ENCODE results near the gene CEP76.

The CEP76 gene

DNA sequence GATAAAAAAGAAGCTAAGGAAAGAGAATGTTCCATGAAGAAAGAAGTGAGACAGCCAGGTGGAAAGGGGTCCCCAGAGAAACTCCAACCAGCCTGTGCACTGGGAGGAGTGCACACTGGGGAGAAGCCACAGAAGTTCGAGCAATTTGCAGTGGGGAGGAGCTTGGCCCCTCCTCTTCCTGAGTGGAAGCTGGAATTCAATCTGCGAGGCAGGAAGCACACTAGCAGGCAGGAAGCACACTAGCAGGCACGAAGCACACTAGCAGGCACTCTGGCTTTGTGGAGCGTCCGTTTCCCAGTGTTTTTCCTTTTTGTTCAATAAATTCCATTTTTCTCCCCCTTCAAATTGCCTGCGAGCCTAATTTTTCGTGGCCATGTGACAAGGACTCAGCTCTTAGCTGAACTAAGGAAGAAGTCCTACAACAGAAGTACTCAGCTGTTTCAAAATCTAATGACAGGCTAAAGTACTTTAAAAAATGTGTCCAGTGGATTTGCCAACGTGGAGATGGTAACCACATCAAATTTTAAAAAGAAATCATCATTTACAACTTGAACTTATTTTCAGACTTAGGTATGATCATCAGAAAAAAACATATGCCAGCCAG, 23.2 kb downstream of the CEP76 start:
- H3K4me1 Mint-ChIP-seq, result no peaks in the 10 kb centered on the region
- H3K27ac Mint-ChIP-seq, result no peak overlapping the region
- no peak overlapping the region for H3K4me3 Mint-ChIP-seq
- H3K9me3 Mint-ChIP-seq, result no peaks in the 10 kb centered on the region
- H3K36me3 Mint-ChIP-seq, result peaks cover 8 to 20% of the 10 kb centered on the region in 2 donors
- no peak for ATAC-seq (replicated peaks)
- no peak for DNase-seq
- H3K27me3 Mint-ChIP-seq, result no peaks in the 10 kb centered on the region

DNA sequence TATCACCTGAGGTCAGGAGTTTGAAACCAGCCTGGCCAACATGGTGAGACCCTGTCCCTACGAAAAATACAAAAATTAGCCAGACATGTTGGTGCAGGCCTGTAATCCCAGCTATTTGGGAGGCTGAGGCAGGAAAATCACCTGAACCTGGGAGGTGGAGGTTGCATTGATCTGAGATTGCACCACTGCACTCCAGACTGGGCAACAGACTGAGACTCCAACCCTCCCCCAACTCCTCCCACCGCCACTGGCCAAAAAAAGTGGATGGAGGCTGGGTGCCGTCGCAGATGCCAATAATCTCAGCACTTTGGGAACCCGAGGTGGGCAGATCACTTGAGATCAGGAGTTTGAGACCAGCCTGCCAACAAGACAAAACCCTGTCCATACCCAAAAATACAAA, 34.5 kb downstream of the CEP76 start:
- no peak for ATAC-seq (replicated peaks)
- no peak overlapping the region for H3K4me3 Mint-ChIP-seq

DNA sequence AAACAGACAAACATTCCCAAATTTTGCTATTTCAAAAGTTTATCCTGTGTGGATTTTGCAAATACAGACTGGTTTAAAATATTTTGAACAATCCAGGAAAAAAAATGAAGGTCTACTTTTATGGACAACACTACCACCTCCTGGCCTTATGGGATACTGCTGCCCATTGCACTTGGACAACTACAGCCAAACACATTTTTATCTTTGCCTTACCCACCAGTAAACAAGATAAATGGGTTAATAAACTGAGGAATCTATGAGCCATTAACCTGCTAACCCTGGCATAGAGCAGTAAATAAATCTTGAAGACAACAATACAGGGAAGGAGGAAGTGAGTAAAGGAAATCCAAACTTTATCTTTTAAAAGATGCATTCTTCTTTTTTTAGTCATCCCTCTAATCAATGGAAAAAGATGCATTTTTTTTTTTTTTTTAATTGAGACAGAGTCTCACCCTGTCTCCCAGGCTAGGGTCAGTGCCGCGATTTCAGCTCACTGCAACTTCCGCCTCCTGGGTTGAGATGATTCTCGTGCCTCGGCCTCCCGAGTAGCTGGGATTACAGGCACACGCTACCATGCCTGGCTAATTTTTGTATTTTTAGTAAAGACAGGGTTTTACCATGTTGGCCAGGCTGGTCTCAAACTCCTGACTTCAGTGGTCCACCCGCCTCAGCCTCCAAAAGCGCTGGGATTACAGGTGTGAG, 42.5 kb downstream of the CEP76 start:
- ATAC-seq (replicated peaks), result no peak
- Mint-ChIP-seq H3K4me3 (no peak overlapping the region), H3K27me3 (peaks cover 13 to 25% of the 10 kb centered on the region in 2 donors), H3K27ac (no peak overlapping the region), H3K9me3 (no peaks in the 10 kb centered on the region), H3K4me1 (peaks cover 9 to 15% of the 10 kb centered on the region in 2 donors), H3K36me3 (no peaks in the 10 kb centered on the region)
- no peak for DNase-seq

More for the DNA sequence above, 34.5 kb downstream of the CEP76 start:
- no peaks in the 10 kb centered on the region for H3K9me3 Mint-ChIP-seq
- no peak for DNase-seq
- H3K27ac Mint-ChIP-seq, result no peak overlapping the region
- H3K4me1 Mint-ChIP-seq, result no peaks in the 10 kb centered on the region
- H3K27me3 Mint-ChIP-seq, result no peaks in the 10 kb centered on the region
- peaks cover 5% of the 10 kb centered on the region in 2 donors for H3K36me3 Mint-ChIP-seq

DNA sequence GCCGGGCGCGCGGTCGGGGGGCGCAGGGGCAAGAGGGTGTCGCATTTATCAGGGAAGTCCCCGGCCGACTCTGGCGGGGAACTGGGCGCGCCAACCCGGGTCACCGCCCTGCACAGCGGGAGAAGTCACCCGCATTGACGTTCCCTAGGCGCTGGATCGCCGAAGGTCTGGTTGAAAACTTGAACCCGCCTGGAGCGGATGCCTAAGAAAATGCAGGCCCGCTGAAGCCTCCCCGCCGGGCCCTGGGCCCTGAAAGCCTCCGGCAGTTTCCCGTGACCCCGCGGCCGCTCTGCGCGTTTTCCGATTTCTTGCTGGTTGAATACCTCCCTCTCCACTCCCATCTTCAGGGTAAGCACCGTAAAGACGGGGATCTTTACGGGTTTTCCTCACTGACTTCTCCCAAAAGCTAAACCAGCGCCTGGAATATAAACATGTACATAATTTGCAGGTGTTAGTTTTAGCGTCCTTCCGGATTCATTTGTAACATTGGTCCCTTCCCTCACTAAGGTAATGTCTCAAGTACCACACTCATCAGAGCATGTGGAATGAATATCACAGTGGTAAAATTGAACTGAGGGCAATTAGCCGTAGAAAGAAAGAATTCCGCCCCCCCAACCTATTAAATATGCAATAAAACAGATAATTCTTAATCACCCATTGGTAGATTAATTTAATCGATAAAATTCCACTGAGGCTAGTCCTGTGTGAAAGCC, 43.9 kb downstream of the CEP76 start:
- Mint-ChIP-seq H3K36me3 (no peaks in the 10 kb centered on the region), H3K9me3 (no peaks in the 10 kb centered on the region), H3K4me1 (peaks cover 9 to 15% of the 10 kb centered on the region in 2 donors), H3K27ac (peak overlapping the region; percentile 82), H3K27me3 (peaks cover 21 to 32% of the 10 kb centered on the region in 2 donors), H3K4me3 (peak overlapping the region; percentile 82 to 87)
- DNase-seq, result peak; percentile 25
- peak; percentile 45 to 51 for ATAC-seq (replicated peaks)

DNA sequence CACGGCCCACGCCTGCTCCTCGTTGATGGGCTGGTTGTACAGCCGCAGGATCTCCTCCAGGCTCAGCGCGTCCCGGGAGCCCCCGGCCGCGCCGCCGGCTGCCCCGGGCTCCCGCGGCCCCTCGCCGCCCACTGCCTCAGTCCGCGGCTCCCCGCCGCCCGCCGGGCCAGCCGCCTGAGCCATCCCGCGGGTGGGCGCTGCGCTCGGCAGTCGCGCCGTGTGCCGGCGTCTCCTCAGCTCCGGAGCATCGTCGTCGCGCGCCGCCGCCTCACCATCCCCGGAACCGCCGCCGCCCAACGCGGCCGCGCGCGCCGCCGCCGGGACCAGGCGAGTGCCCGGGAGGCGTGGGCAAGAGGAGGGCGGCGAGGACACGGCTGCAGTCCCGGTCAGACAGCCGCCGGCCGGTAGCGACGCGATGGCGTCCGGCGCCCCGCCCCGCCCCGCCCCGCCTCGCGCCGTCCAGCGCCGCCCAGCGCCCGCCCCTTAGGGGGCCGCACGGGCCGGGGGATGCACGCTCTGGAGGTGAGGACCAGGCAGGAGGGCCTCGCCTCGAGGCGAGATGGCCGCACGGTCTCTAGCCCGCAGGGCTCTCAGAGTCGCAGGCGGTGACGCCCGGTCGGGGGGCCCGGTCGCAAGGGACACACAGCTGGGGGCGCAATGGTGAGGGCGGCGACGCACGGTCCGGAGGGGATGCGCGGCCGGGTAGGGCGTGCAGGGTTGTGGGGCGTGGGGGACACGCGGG, 44.7 kb downstream of the CEP76 start, which contains the start of gene SPIRE1:
Gene SPIRE1 (minus strand): TSS at position 424 of the 742 bp plus-strand sequence. CDS start 241 bp downstream, at position 183.
- ATAC-seq (replicated peaks), result peak; percentile 79 to 80

DNA sequence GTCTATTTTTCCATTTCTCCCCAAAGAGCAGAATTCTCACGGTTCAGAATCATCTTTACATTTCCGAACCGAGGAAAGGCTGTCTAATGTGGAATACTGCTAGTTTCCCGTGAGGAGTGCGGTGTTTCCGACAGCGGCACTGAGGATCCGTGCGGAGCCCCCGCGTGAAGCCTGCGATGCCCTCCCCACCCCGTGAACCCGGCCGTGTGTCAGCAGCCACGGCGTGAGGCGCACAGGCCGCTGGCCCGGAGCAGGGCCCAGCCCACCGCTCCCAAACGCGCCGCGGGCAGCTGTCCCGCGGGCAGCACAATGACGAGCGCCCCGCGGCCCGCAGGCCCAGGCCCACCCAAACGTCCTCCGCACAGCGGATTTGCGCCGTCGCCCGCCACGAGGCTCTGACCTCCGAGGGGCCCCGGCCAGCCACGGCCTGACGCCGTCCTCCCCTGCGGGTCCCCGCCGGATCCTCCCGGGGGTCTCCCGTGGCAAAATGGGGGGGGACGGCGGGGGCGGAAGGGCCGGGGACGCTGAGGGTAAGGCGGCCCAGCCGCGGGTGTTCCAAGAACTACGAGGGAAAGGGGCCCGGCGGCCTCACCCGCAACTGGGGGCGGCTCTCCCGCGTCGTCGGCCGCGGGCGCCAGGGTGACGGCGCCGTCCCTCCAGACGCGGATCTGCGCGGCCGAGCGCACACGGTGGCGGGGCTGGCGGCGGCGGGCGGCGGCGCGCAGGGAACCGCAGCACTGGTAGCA, 45.4 kb downstream of the CEP76 start:
- Mint-ChIP-seq H3K4me3 (peak overlapping the region; percentile 57 to 72), H3K36me3 (no peaks in the 10 kb centered on the region), H3K27me3 (peaks cover 28 to 46% of the 10 kb centered on the region in 2 donors), H3K27ac (no peak overlapping the region), H3K9me3 (no peaks in the 10 kb centered on the region), H3K4me1 (peaks cover 11 to 15% of the 10 kb centered on the region in 2 donors)
- DNase-seq (no peak), ATAC-seq (replicated peaks) (peak; percentile 65)

More for the DNA sequence above, 44.7 kb downstream of the CEP76 start, which contains the start of gene SPIRE1:
- H3K4me1 Mint-ChIP-seq, result peaks cover 11 to 15% of the 10 kb centered on the region in 2 donors
- peak within 1 kb of the TSS; percentile 82 to 87 for H3K4me3 Mint-ChIP-seq
- H3K9me3 Mint-ChIP-seq, result no peaks in the 10 kb centered on the region
- H3K27me3 Mint-ChIP-seq, result peaks cover 28 to 39% of the 10 kb centered on the region in 2 donors
- no peaks in the 10 kb centered on the region for H3K36me3 Mint-ChIP-seq
- peak within 1 kb of the TSS; percentile 82 for H3K27ac Mint-ChIP-seq
- peak; percentile 27 for DNase-seq

DNA sequence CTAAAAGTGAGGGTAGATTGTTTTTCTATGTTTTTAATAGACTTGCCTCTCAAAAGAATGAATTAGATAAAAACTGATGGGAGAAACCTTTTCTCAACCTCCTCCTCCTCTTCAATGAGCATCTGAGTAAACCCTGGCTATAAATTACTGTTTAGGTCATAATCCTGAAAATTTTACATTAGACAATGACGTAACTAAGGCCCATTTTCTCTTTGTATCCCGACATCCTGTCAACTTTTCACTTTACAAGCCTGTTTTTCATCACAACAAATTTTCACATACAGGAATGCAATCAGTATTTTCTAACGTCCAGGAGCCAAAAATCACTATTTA, 46.0 kb downstream of the CEP76 start:
- ATAC-seq (replicated peaks), result no peak
- Mint-ChIP-seq H3K36me3 (no peaks in the 10 kb centered on the region), H3K27ac (no peak overlapping the region), H3K9me3 (no peaks in the 10 kb centered on the region), H3K4me3 (peak overlapping the region; percentile 57 to 72), H3K27me3 (peaks cover 30 to 52% of the 10 kb centered on the region in 2 donors), H3K4me1 (peaks cover 11 to 15% of the 10 kb centered on the region in 2 donors)
- DNase-seq, result no peak

DNA sequence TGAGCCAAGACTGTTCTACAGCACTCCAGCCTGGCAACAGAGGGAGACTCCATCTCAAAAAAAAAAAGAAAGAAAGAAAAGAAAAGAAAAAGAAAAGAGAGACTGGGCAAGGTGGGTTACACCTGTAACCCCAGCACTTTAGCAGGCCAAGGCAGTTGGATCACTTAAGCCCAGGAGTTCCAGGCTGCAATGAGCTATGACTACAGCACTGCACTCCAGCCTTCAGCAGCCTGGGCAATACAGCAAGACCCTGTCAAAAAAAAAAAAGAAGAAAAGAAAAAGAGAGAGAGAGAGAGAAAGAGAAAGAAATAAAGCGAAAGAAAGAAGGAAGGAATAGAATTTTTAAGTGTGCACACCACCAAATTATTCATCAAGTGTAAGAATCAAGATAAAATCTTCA, 47.6 kb downstream of the CEP76 start:
- Mint-ChIP-seq H3K27me3 (peaks cover 32 to 54% of the 10 kb centered on the region in 2 donors), H3K4me3 (no peak overlapping the region), H3K36me3 (no peaks in the 10 kb centered on the region), H3K9me3 (no peaks in the 10 kb centered on the region), H3K27ac (no peak overlapping the region), H3K4me1 (peaks cover 10 to 15% of the 10 kb centered on the region in 2 donors)
- ATAC-seq (replicated peaks) (no peak), DNase-seq (no peak)

DNA sequence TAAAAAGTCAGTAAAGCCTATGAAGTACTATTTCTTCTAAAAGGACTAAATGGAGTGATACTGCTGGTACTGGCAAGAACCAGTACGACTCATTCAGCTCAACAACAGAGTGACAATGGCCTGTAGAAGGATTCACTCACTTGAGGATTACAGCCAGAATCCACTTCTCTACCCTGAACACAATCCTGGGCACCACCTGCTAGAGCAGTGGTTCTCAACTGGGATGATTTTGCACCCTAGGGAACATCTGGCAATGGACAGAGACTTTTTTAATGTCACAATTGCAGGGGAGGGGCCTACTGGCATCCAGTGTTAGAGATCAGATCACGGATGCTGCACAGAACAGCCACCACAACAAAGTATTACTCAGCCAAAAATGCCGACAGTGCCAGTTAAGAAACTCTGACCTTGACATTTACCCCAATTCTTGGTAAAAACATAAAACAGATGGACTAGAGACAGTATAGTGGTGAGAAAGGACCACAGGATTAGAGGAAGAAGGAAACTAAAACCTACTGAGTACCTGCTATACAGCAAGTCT, 49.6 kb downstream of the CEP76 start:
- peaks cover 32 to 47% of the 10 kb centered on the region in 2 donors for H3K27me3 Mint-ChIP-seq
- DNase-seq (no peak), ATAC-seq (replicated peaks) (no peak)
- H3K27ac Mint-ChIP-seq, result no peak overlapping the region
- peaks cover 6 to 7% of the 10 kb centered on the region in 2 donors for H3K4me1 Mint-ChIP-seq
- H3K4me3 Mint-ChIP-seq, result no peak overlapping the region
- H3K9me3 Mint-ChIP-seq, result no peaks in the 10 kb centered on the region
- no peaks in the 10 kb centered on the region for H3K36me3 Mint-ChIP-seq

DNA sequence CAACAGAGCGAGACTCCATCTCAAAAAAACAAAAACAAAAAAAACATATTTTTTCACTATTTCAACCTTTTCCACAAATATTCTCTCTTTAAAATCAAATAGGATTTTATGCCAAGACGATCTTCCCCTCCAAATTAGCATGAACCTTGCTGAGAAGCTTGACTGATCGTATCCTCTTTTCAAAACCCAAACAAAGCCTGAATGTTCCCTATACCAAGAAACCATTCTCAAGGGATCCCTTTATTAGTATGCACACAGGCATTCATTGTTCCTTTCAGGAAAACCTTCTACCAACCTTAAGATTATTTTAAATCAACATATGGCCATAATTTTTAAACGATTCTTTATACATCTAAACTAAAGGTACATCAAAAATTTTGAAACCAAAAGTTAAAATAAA, 50.9 kb downstream of the CEP76 start:
- DNase-seq, result no peak
- Mint-ChIP-seq H3K4me3 (no peak overlapping the region), H3K27ac (no peak overlapping the region), H3K4me1 (peaks cover 3 to 4% of the 10 kb centered on the region in 2 donors), H3K36me3 (no peaks in the 10 kb centered on the region), H3K9me3 (no peaks in the 10 kb centered on the region), H3K27me3 (peaks cover 30 to 43% of the 10 kb centered on the region in 2 donors)
- no peak for ATAC-seq (replicated peaks)

DNA sequence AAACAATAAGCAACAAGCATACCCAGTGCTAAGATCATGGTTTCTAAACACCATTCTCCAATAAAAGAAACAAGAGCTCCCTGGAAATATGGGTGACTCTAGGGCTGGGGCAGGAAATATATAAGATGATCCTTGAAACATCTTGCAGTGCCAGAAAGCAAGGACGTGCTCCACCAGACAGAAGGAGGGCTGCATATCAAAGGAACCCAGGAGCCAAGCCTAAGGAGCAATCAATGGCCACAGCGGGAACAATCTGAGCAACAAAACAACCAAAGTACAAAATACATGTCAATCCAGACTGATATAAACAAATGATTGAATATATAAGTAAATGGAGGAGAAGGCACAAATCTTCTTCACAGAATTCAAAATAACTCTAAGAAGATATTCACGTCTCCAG, 54.8 kb downstream of the CEP76 start:
- Mint-ChIP-seq H3K27ac (no peak overlapping the region), H3K36me3 (no peaks in the 10 kb centered on the region), H3K4me1 (peaks cover 0 to 2% of the 10 kb centered on the region in 2 donors), H3K4me3 (no peak overlapping the region), H3K27me3 (peaks cover 4 to 19% of the 10 kb centered on the region in 2 donors), H3K9me3 (no peaks in the 10 kb centered on the region)
- DNase-seq (no peak), ATAC-seq (replicated peaks) (no peak)

DNA sequence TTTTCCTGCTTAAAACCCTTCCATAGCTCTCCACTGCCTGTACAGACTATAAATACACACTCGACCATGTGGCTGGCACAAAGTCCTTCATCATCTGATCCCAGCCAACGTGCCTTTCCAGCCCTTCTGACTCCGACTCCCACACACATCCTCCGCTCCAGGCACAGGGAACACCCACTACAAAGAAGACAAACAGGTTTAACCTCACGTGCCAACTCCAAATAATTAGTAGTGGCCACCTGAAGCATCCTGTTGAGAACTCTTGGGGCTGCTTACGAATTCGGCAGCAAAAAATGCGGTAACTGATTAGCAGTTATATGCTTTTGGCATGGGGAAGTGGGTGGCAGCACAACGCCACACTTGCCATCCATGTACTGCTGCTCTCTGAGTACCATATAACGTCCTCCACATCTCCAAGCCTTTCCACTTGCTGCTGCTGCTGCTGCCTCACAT, 56.7 kb downstream of the CEP76 start:
- H3K4me3 Mint-ChIP-seq, result no peak overlapping the region
- peaks cover 0 to 2% of the 10 kb centered on the region in 2 donors for H3K4me1 Mint-ChIP-seq
- no peak overlapping the region for H3K27ac Mint-ChIP-seq
- no peaks in the 10 kb centered on the region for H3K9me3 Mint-ChIP-seq
- H3K36me3 Mint-ChIP-seq, result no peaks in the 10 kb centered on the region
- no peak for DNase-seq
- peaks cover 5 to 7% of the 10 kb centered on the region in 2 donors for H3K27me3 Mint-ChIP-seq
- ATAC-seq (replicated peaks), result no peak

DNA sequence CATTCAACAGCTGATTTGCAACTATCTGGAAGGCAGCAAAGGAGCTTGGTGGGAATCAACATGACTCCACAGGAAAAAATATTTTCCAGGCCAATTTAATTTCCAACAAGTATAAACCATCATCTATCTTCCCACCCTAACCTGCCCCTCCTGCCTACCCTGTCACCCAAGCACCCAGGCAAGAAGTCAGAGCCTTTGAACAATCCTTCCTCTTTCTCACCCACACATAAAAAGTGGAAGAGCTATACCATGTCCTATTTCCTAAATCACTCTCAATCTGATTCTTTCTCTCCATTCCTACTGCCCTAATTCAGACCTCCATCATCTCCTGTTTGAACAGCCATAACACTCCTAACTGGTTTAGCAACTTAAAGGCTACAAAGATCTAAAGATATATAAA, 57.3 kb downstream of the CEP76 start:
- ATAC-seq (replicated peaks) (no peak), DNase-seq (no peak)
- no peak overlapping the region for H3K27ac Mint-ChIP-seq
- H3K27me3 Mint-ChIP-seq, result peaks cover 5 to 12% of the 10 kb centered on the region in 2 donors
- H3K36me3 Mint-ChIP-seq, result peaks cover 0 to 1% of the 10 kb centered on the region in 2 donors
- H3K4me1 Mint-ChIP-seq, result peaks cover 0 to 2% of the 10 kb centered on the region in 2 donors
- no peaks in the 10 kb centered on the region for H3K9me3 Mint-ChIP-seq
- H3K4me3 Mint-ChIP-seq, result no peak overlapping the region

All from stimulated activated naive B cell treated with anti-CD40 and anti-IgM and Interleukin-4, amounts not matched to agents 10 μg/mL and 1 μg/mL and 100 μg/mL, for 72 hours (primary cell).